NCI-H2107 treated with DMSO at 0.1 percent for 48 hours (cell line): ENCODE data around the gene CENPU.
A peak's percentile ranks its signal among the peaks of the same experiment; 100 is the strongest.
"Not testable (repeated sequence)": the region's sequence is repeated elsewhere in the genome, so short reads cannot be mapped to it uniquely, and the experiment has no call there.

Experiments used
- DNase-seq: peaks from one replicate; lab custom pipeline; 2025; ENCODE audit not compliant: unreplicated experiment; lab: John Stamatoyannopoulos, UW

Gene CENPU

DNA sequence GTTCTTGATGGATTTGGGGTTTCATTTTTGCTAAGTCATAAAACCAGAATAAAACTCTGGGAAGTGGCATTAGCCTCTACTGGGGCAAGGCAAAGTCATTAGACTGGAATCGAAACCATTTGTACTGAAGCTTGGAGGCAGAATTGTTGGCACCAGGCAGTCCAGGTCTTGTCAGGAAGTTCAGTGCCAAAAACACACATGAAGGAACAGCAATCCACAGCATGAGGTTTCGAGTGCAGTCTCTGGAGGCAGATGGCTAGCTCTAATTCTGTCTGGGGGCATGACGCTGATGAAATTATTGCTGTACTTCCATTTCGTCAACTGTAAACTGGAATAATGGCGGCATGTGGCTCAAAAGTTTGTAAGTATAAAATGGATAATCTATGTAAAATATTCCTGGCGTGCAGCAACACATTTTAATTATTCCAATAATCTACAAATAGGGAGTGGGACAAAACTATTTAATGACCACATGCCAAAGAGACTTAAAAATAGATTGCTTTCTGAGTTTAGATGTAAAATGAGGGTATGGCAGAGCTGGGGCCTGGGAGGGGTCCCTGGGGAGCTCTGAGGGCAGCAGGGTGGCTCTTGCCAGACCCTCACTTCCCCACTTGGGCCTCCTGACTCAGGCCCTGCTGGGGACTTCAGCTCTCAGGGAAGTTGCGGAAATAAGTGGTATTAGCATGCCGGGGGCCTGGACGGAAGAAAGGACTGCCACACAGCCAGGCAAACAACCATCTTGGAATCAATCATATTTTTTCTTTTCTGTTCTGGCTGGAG, 18.8 kb upstream of the CENPU start:
- no peak for DNase-seq

- no peak for DNase-seq
These were observed 17.7 kb upstream of the CENPU start for GRCh38 chr4:184751585-184751956.

DNA sequence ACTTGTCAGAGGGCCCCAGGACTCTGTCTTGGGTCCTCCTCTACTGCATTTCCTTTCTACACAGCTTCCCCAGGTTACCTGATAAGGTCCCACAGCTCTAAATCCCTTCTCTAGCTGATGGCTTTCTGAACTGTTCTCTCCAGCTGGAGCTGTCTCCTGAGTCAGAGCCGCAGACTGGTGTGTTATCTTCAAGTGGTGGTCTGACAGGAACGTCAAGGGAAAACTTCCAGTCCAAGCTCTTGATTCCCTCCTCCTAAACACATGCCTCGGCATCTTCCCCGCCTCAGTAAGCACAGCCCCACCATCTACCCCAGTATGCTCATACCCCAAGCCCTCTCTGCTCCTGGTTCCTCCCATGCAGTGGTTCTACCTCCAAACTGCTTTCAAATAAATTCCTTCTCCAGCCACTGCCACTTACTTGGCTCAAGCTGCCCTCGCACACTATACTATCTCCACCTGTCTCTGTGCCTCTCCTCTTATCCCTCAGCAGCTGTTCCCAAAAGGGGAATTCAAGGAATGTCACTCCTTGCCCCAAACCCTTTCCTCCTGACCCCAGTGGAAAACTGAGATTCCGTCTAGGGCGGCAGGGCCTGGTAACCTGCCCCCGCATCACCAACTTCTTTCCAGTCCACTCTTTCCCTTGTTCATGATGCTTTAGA, 17.2 kb upstream of the CENPU start:
- no peak for DNase-seq

GRCh38 chr4:184748251-184748652, 14.4 kb upstream of the CENPU start:
- DNase-seq = no peak

GRCh38 chr4:184747034-184747830, 13.3 kb upstream of the CENPU start:
- no peak for DNase-seq

- peak; percentile 20 for DNase-seq
These were observed 12.2 kb upstream of the CENPU start for GRCh38 chr4:184745831-184746795.

- no peak for DNase-seq
These were observed 10.3 kb upstream of the CENPU start for GRCh38 chr4:184744236-184744635.

DNA sequence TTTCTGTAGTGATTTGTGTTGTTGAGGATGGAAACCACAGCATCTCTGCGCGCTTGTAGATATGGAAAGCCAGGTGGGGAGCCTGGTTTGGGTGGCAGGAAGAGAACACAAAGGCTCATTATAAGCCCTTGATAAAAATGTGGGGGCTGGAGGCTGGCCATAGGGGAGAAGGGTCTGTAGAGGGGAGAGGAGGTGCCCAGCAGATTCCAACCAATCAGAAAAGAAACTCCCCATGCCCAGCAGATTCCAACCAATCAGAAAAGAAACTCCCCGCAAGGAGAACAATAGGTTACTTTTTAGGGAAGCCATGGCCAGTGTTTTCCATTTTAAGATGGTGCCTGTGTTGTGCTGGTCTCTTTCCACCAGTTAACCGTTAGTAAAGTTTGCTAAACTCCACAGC, 9.8 kb upstream of the CENPU start:
- no peak for DNase-seq

DNA sequence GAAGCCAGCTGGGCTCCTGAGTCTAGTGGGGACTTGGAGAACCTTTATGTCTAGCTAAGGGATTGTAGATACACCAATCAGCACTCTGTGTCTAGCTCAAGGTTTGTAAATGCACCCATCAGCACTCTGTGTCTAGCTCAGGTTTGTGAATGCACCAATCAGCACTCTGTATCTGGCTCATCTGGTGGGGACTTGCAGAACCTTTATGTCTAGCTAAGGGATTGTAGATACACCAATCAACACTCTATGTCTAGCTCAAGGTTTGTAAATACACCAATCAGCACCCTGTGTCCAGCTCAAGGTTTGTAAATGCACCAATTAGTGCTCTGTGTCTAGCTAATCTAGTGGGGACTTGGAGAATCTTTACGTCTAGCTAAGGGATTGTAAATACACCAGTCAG, 7.8 kb upstream of the CENPU start:
- not testable (repeated sequence) for DNase-seq

- DNase-seq = no peak
These were observed 7.1 kb upstream of the CENPU start for GRCh38 chr4:184740980-184741391.

GRCh38 chr4:184739575-184739974, 5.7 kb upstream of the CENPU start:
- DNase-seq = not testable (repeated sequence)

- DNase-seq = no peak
These were observed 862 bp upstream of the CENPU start for GRCh38 chr4:184734758-184735157.

- DNase-seq = peak; percentile 37
These were observed 1.8 kb downstream of the CENPU start for GRCh38 chr4:184732126-184732525.

DNA sequence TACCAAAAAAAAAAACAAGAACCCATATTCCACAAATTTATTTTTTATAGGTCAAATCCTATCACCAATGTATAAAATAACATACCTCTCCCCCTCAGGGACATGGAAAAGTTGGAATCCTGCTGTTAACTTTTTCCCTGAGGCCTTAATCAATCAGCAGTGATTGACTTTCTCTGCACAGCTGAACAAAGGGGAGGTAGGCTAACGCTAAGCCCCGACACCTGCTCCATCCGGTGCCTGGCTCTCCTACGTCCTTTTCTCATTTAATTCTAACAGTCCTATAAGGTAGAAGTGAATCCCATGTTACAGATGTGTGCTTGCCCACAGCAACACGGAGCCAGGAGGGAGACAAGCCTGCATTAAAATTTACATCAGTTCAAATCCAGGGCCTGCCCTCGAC, 2.8 kb downstream of the CENPU start:
- DNase-seq = no peak

GRCh38 chr4:184729946-184730345, 4.0 kb downstream of the CENPU start:
- no peak for DNase-seq

DNA sequence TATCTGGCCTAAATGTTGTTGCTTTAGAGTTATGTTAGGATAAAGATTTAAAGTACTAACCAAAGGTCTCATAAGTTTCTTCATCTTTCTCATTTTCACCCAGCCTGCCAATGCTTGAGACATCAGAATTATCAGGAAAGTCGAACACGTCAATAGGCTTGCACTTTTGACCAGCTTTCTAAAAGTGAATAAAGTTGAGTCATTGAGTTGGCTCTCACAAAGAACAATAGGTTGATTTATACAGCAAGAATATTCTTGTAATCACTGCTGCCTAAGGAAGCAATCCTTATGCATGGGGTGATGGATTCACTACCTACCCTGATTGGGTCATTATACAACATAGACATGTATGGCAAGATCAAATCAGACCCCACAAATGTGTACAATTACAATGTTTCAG, 5.0 kb downstream of the CENPU start:
- DNase-seq = no peak

GRCh38 chr4:184727430-184727829, 6.5 kb downstream of the CENPU start:
- no peak for DNase-seq

DNA sequence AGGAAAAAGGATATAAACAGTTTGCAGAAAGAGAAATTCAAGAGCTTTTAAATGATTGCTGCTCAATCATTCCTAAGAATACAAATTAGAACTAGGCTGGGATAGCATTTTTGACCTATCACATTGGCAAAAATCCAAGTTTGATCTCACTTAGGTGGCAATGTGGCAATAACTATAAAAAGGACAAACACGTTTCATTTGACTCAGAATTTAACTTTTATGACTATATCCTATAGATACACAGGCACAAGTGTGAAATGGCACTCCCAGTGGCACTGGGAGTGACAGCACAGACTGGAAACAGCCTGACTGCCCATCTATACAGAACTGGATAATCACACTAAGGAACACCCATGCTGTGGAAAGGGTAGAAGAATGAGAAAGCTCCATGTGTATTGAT, 11.1 kb downstream of the CENPU start:
- no peak for DNase-seq

- DNase-seq = no peak
These were observed 12.6 kb downstream of the CENPU start for GRCh38 chr4:184721254-184721653.

GRCh38 chr4:184719407-184719806, 14.5 kb downstream of the CENPU start:
- no peak for DNase-seq

GRCh38 chr4:184715526-184715925, 18.4 kb downstream of the CENPU start:
- DNase-seq = no peak
